ENCODE results near the gene TRPV4.

Gene TRPV4

DNA sequence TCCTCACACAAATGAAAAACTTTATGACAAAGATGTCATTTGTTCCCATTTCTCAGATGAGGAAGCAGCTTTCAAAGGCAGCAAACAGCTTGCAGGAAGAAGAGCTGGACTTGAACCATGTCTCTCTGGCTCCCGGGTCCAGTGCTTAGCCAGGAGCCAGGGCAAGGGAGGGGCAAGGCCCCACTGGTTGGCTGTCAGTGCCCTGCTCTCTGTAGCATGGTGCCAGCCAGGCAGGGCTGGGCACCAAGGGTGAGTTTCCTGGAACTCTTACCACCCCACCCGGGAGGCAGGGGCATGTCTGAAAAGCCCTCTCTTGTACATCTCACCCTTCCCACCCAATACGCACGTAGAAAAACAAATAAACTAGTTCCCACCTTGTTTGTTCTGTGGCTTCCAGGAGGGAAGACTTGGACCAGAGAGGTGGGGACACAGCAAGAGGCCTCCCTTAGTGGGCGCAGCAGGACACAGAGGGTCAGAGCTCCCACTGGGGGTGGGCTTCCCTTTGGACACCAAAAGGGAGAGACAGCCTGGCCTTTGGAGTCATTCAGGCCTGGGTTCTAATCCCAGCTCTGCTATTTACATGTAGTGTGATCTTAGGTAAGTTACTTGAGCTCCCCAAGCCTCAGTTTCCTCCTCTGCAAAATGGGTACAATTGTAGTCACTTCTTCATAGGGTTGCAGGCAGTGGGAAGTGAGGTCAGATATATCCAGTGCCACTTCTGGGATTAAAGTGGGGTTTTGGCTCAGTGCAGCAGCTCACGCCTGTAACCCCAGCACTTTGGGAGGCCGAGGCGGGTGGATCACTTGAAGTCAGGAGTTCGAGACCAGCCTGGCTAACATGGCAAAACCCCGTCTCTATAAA, 17.2 kb downstream of the TRPV4 start:
- H3K36me3 ChIP-seq (replicated peaks), result peaks cover 7% of the 10 kb centered on the region; the same call in 1 of the 2 replicates
- DNase-seq (ENCODE audit: low spot score in 2 of 2), result no peak
- peaks cover 2% of the 10 kb centered on the region for H3K4me1 ChIP-seq
- no peaks in the 10 kb centered on the region for H3K27me3 ChIP-seq (ENCODE audit: low read depth)
- in situ Hi-C loops (cut with MboI; ENCODE audit: low sequenced_read_pairs), result no loop called here
- 0 out of 2 replicates have a peak, but pooled peaks cover 4% of the 10 kb centered on the region for H3K9me3 ChIP-seq
- H3K4me3 ChIP-seq, result no peak overlapping the region

DNA sequence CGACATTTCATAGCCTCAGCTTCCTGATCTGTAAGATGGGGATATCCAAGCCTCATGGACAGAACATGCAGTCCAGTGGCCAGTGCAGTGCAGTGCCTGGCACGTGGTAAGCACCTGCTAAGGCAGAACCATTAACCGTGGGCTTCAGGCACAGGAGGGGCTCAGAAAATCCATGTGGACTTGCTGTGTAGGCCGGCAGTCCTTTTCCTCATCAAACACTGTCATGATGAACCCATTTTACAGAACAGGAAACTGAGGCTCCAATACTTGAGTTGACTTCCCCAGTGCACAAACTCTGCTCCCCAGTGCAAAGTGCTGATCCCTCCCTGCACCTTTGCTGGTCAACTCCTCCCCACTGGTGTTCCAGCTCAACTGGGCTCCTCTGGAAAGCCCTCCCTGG, 18.0 kb downstream of the TRPV4 start:
- DNase-seq (ENCODE audit: low spot score in 2 of 2), result no peak
- H3K4me1 ChIP-seq, result no peaks in the 10 kb centered on the region; the same call in 1 of the 2 replicates
- H3K27me3 ChIP-seq (ENCODE audit: low read depth), result no peaks in the 10 kb centered on the region
- in situ Hi-C loops (cut with MboI; ENCODE audit: low sequenced_read_pairs), result no loop called here
- H3K4me3 ChIP-seq, result no peak overlapping the region
- H3K36me3 ChIP-seq (replicated peaks), result peaks cover 7% of the 10 kb centered on the region; the same call in 1 of the 2 replicates
- H3K9me3 ChIP-seq, result 0 out of 2 replicates have a peak, but pooled peaks cover 4% of the 10 kb centered on the region

DNA sequence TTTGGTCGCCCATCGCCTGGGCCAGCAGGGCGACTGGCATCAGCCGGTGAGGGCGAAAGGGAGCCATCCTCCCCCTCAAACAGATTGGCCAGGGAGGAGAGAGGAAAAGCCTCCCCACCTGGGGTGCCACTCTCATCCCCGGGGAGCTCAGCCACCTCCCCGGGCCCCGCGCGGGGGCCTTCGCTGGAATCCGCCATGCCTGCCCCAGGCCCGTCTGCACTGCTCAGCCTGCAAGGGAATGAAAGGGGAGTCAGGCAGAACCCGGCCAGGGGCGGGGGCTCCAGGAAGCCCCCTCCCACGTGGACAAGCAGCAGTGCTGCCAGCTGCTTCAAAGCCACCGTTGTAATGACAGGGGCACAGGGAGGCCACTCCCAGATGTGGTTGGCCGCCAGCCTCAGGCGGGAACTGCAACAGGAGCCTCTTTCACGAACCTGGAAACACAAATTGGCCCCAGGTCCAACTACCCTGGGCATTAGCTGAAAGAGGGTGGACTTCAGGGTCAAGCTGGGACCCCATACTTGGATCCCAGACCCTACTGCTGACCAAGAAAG, 18.5 kb downstream of the TRPV4 start:
- Histone ChIP-seq H3K27me3 (ENCODE audit: low read depth) (no peaks in the 10 kb centered on the region), H3K4me1 (no peaks in the 10 kb centered on the region; the same call in 1 of the 2 replicates), H3K9me3 (0 out of 2 replicates have a peak, but pooled peaks cover 4% of the 10 kb centered on the region), H3K36me3 (replicated peaks) (peaks cover 7% of the 10 kb centered on the region; the same call in 1 of the 2 replicates), H3K4me3 (no peak overlapping the region)
- no peak for DNase-seq (ENCODE audit: low spot score in 2 of 2)
- in situ Hi-C loops (cut with MboI; ENCODE audit: low sequenced_read_pairs), result no loop called here

DNA sequence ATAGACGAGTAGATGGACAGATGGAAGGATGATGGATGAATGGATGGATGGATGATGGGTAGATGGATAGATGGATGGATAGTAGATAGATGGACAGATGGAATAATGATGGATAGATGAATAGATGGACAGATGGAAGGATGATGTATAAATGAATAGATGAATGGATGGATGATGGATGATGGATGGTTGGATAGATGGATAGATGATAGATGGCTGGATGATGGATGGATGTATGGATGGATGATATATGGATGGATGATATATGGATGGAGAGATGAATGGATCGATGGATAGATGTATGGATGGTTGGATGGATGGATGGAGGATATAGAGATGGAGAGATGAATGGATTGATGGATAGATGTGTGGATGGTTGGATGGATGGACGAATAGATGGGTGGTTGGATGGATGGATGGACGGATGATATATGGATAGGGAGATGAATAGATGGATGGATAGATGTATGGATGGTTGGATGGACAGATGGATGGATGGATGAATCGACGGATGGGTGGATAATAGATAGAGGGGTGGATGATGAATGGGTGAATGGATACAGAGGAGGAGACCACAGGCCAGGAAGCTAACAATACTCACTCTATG, 19.3 kb downstream of the TRPV4 start:
- no peak overlapping the region for H3K4me3 ChIP-seq
- H3K36me3 ChIP-seq (replicated peaks), result peaks cover 7% of the 10 kb centered on the region; the same call in 1 of the 2 replicates
- H3K27me3 ChIP-seq (ENCODE audit: low read depth), result no peaks in the 10 kb centered on the region
- DNase-seq (ENCODE audit: low spot score in 2 of 2), result no peak
- in situ Hi-C loops (cut with MboI; ENCODE audit: low sequenced_read_pairs), result no loop called here
- H3K9me3 ChIP-seq, result 0 out of 2 replicates have a peak, but pooled peaks cover 4% of the 10 kb centered on the region
- no peaks in the 10 kb centered on the region; the same call in 1 of the 2 replicates for H3K4me1 ChIP-seq

DNA sequence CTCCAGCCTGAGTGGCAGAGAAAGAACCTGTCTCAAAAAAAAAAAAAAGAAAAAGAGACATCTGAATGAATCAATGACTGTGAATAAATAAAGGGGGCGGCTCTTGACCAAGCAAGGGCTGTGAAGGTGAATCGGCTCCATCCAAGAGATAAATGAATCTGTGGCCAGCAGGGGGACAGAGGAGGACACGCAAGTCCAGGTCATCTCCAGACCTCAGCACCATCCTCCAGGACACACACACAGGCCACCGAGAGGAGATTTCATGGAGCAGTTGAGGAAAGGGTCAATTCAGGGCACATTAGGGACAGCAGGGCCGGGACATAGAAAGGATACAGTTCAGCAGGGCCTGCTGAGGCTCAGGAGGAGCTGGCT, 21.6 kb downstream of the TRPV4 start:
- in situ Hi-C loops (cut with MboI; ENCODE audit: low sequenced_read_pairs), result no loop called here
- Histone ChIP-seq H3K36me3 (replicated peaks) (peaks cover 7% of the 10 kb centered on the region; the same call in 1 of the 2 replicates), H3K4me3 (no peak overlapping the region), H3K4me1 (no peaks in the 10 kb centered on the region; the same call in 1 of the 2 replicates), H3K27me3 (ENCODE audit: low read depth) (no peaks in the 10 kb centered on the region), H3K9me3 (0 out of 2 replicates have a peak, but pooled peaks cover 4% of the 10 kb centered on the region)
- DNase-seq (ENCODE audit: low spot score in 2 of 2), result no peak

DNA sequence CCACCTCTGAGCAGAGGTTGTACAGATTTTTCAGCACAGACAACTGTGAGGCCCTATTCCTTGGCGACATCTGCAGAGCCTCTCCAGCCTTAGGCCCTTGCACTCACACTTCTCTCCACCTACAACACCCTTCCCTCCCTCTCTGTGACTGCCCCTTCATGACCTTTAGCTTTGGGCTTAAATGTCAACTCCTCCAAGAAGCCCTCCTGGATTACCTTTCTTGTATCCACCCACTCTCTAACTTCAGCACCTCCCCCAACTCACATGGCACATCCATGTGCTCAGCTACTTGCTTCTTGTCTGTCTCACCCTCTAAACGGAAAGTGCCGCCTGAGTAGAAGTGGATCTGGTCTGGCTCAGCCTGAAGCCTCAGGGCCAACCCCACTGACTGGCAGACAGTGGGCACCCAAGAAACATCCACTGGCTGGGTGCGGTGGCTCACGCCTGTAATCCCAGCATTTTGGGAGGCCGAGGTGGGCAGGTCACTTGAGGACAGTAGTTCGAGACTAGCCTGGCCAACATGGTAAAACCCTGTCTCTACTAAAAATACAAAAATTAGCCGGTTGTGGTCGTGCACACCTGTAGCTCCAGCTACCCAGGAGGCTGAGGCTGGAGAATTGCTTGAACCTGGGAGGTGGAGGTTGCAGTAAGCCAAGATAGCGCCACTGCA, 22.1 kb downstream of the TRPV4 start:
- H3K4me3 ChIP-seq, result no peak overlapping the region
- DNase-seq (ENCODE audit: low spot score in 2 of 2), result no peak
- in situ Hi-C loops (cut with MboI; ENCODE audit: low sequenced_read_pairs), result no loop called here
- H3K36me3 ChIP-seq (replicated peaks), result peaks cover 7% of the 10 kb centered on the region; the same call in 1 of the 2 replicates
- no peaks in the 10 kb centered on the region; the same call in 1 of the 2 replicates for H3K4me1 ChIP-seq
- H3K9me3 ChIP-seq, result 0 out of 2 replicates have a peak, but pooled peaks cover 4% of the 10 kb centered on the region
- H3K27me3 ChIP-seq (ENCODE audit: low read depth), result no peaks in the 10 kb centered on the region

DNA sequence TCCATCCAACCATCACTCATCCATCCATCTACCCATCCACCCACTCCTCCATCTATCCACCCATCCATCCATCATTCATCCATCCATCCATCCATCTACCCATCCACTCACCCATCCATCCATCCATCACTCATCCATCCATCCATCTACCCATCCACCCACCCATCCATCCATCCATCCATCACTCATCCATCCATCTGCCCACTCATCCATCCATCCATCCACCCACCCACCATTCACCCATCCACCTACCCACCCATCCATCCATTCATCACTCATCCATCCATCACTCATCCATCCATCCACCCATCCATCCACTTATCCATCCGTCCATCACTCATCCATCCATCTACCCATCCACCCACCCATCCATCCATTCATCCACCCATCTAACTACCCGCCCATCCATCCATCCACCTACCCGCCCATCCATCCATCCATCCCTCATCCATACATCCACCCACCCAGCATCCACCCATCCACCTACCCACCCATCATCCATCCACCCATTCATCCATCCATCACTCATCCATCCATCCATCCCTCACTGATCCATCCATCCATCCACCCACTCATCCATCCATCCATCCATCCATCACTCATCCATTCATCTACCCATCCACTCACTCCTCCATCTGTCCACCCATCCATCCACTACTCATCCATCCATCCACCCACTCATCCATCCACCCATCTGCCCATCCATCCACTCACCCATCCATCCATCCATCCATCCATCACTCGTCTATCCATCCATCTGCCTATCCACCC, 24.1 kb downstream of the TRPV4 start:
- Histone ChIP-seq H3K9me3 (0 out of 2 replicates have a peak, but pooled peaks cover 4% of the 10 kb centered on the region), H3K27me3 (ENCODE audit: low read depth) (no peaks in the 10 kb centered on the region), H3K36me3 (replicated peaks) (peaks cover 7% of the 10 kb centered on the region; the same call in 1 of the 2 replicates), H3K4me3 (no peak overlapping the region), H3K4me1 (no peaks in the 10 kb centered on the region; the same call in 1 of the 2 replicates)
- in situ Hi-C loops (cut with MboI; ENCODE audit: low sequenced_read_pairs), result no loop called here
- no peak for DNase-seq (ENCODE audit: low spot score in 2 of 2)

DNA sequence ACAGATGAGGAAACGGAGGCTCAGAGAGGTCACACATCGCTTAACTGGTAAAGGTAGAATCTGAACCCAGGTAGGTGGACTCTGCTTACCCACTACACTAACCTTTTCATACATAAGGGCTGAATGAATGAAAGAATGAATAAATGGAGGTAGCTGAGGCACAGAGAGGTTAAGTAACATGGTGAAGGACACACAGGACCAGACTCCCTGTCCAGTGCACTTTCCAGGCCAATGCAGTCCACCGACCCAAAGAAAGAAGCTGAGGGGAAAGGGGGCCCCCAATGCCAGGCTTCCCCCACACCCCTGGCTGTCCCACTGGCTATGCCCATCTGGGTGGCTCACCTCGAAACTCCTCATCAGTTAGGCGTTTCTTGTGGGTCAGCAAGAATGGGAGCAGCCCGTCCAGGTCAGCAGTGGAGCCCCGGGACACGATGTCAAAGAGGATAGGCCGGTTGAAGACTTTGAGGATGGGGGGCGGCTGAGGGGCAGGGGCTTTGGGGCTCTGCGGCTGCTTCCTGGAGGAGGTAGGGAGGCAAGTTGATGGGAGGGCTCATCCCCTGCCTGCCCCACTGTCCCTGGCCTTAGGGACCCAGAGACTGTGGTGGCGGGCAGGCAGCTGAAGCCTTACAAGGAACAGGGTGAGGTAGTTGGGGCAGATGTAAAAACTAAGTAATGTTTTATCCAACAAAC, 25.1 kb downstream of the TRPV4 start:
- in situ Hi-C loops (cut with MboI; ENCODE audit: low sequenced_read_pairs), result no loop called here
- Histone ChIP-seq H3K4me1 (no peaks in the 10 kb centered on the region), H3K27me3 (ENCODE audit: low read depth) (no peaks in the 10 kb centered on the region), H3K9me3 (no peaks in the 10 kb centered on the region), H3K4me3 (no peak overlapping the region), H3K36me3 (replicated peaks) (no peaks in the 10 kb centered on the region)
- DNase-seq (ENCODE audit: low spot score in 2 of 2), result no peak

DNA sequence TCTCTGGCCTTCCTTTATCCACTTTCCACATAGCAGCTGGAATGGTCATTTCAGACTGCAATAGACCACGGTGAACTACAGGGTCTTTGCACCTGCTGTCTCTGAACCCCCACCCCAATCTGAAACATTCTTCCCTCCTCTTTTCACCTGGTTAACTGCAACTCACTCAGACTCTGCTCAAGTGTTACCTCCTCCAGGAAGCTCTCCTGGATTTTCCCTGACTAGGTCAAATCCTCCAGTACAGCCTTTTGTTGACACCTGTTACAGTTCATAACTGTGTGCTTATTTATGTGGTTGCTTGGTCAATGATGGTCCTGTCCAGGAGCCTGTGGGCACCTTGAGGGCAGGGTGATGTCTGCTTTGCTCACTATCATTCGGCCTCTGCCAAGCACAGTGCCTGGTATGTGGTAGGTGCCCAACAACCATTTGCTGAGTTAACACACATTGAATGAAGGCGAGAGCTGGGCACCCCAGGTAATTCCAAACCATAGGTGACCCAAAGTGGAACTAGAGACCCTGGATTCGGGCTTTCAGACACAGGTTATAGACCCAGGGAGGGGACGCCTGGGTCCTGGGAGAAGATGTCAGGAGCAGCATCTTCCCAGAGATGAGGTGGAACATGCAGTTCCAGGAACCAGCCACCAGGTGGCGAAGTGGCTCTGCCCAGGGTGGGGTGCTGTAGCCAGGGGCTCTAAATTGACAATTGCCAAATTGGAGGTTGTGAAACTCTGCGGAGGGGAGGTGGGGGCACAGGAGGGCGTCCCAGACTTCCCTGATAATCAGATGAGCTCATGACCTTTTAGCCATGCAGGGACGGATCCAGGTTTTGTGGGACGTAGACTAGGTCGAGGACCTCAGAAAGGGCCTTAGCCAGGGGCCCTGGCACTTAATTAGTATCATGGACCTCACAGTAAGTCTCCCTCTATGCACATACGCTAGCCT, 28.1 kb downstream of the TRPV4 start:
- Histone ChIP-seq H3K4me3 (no peak overlapping the region), H3K9me3 (no peaks in the 10 kb centered on the region), H3K36me3 (replicated peaks) (no peaks in the 10 kb centered on the region), H3K27me3 (ENCODE audit: low read depth) (no peaks in the 10 kb centered on the region), H3K4me1 (no peaks in the 10 kb centered on the region)
- in situ Hi-C loops (cut with MboI; ENCODE audit: low sequenced_read_pairs), result no loop called here
- DNase-seq (ENCODE audit: low spot score in 2 of 2), result peak; percentile 26 to 82

DNA sequence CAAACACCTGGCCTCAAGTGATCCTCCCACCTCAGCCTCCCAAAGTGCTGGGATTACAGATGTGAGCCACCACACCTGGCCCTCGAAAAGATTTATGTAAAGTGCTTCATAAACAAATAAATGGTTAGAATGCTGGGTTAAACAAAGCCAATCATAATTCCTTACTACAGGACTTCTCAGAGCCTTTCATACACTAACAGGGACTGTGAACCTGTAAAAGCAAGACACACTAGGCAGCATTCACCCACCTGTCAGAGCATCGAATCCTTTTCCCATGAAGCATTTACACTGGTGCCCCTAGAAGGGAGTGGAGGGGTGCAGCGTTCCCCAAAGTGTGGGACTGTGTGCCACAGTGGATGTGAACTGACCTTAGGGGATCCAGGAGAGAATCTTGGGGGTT, 29.5 kb downstream of the TRPV4 start:
- Histone ChIP-seq H3K4me3 (no peak overlapping the region), H3K27me3 (ENCODE audit: low read depth) (no peaks in the 10 kb centered on the region), H3K4me1 (no peaks in the 10 kb centered on the region), H3K36me3 (replicated peaks) (no peaks in the 10 kb centered on the region), H3K9me3 (no peaks in the 10 kb centered on the region)
- in situ Hi-C loops (cut with MboI; ENCODE audit: low sequenced_read_pairs), result no loop called here
- no peak for DNase-seq (ENCODE audit: low spot score in 2 of 2)

DNA sequence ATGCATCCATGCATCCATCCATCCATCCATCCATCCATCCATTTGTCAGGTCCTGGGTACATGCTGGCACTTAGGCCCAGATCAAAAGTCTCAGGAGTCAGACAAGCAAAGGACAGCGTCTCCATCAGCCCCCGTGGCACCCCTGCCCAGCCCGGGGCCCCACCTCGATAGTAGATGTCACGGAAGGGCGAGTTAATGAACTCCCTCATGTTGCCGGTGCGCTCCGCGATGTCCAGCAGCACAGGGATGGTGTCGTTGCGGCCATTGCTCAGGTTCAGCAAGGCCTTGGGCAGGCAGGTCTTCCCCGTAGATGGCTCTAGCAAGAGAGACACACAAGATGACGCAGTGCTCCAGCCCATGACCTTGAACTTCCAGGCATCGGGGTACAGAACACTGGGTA, 30.4 kb downstream of the TRPV4 start:
- H3K9me3 ChIP-seq, result no peaks in the 10 kb centered on the region
- no peak for DNase-seq (ENCODE audit: low spot score in 2 of 2)
- H3K4me1 ChIP-seq, result no peaks in the 10 kb centered on the region
- no peaks in the 10 kb centered on the region for H3K36me3 ChIP-seq (replicated peaks)
- H3K27me3 ChIP-seq (ENCODE audit: low read depth), result no peaks in the 10 kb centered on the region
- H3K4me3 ChIP-seq, result no peak overlapping the region
- in situ Hi-C loops (cut with MboI; ENCODE audit: low sequenced_read_pairs), result no loop called here

DNA sequence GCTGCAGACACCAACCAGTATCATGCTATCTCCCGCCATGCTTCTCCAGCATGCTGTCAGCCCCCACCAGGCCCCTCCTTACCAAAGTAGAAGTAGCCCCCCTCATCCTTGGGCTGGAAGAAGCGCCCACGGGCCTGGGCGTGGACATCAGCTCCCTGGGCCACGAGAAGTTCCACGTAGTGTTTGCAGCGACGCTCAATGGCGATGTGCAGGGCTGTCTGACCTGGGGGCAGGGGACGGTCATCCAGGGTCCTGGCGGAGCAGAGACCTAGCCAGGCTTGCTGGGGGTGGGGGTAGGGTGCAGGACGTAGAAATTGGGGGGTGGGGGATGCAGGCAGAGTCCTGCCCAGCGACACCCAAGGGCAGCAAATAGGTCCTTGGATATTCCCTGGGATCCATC, 32.7 kb downstream of the TRPV4 start:
- Histone ChIP-seq H3K36me3 (replicated peaks) (no peaks in the 10 kb centered on the region), H3K27me3 (ENCODE audit: low read depth) (no peaks in the 10 kb centered on the region), H3K4me3 (no peak overlapping the region), H3K9me3 (no peaks in the 10 kb centered on the region), H3K4me1 (no peaks in the 10 kb centered on the region)
- in situ Hi-C loops (cut with MboI; ENCODE audit: low sequenced_read_pairs), result no loop called here
- no peak for DNase-seq (ENCODE audit: low spot score in 2 of 2)

All from HAP-1 (cell line).